IPS-20b (cell line): ENCODE data around the gene TPCN1.

Experiments
- H3K27ac ChIP-seq: one replicate; pipeline ENCODE4 v1.5.1; 2013; ENCODE audit warnings: low read length
- H3K27me3 ChIP-seq: 2 replicates; pipeline ENCODE4 v1.6.1; 2013; ENCODE audit warnings: mild to moderate bottlenecking, low read length, inconsistent platforms; ENCODE audit not compliant: insufficient read depth
- H3K36me3 ChIP-seq: 2 replicates; pipeline ENCODE4 v1.6.1; 2013; ENCODE audit warnings: low read depth, mild to moderate bottlenecking, inconsistent platforms, low read length, moderate library complexity; ENCODE audit not compliant: insufficient read depth
- H3K4me1 ChIP-seq: 2 replicates; pipeline ENCODE4 v1.6.1; 2013; ENCODE audit warnings: mild to moderate bottlenecking, control low read depth, inconsistent platforms, low read length, moderate library complexity; ENCODE audit not compliant: insufficient read depth
- H3K4me3 ChIP-seq: 2 replicates; pipeline ENCODE4 v1.5.1; 2013; ENCODE audit warnings: mild to moderate bottlenecking, low read length, inconsistent platforms
- H3K9ac ChIP-seq: 2 replicates; pipeline ENCODE4 v1.6.1; 2013; ENCODE audit warnings: low read depth, mild to moderate bottlenecking, inconsistent platforms, low read length, moderate library complexity
- H3K9me3 ChIP-seq: 2 replicates; pipeline ENCODE4 v1.6.1; 2013; ENCODE audit warnings: mild to moderate bottlenecking, low read depth, low read length, inconsistent platforms; ENCODE audit not compliant: insufficient read depth

TPCN1 gene

DNA sequence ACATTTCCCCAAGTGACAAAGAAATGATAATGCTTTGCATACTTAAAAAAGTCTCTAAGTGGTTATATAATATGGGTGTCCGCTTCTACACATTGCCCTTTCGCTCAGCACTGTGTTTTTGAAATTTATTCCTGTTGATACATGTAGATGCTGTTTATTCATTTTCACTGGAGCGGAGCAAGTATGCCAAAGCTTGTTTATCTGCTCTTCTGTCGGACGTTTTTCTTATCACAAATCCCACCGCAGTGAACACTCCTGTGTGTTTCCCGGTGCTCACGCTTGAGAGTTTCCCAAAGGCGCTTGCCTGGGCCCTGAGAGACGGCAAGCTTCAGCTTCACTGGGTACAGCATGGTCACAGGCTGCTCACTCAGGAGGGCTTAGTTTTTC lies 50.2 kb downstream of the TPCN1 start:
- Histone ChIP-seq H3K27me3 (no peaks in the 10 kb centered on the region), H3K4me1 (no peaks in the 10 kb centered on the region; the same call in 1 of the 2 replicates), H3K9me3 (no peaks in the 10 kb centered on the region), H3K36me3 (no peaks in the 10 kb centered on the region), H3K9ac (no peak overlapping the region), H3K27ac (no peak overlapping the region), H3K4me3 (no peak overlapping the region)

DNA sequence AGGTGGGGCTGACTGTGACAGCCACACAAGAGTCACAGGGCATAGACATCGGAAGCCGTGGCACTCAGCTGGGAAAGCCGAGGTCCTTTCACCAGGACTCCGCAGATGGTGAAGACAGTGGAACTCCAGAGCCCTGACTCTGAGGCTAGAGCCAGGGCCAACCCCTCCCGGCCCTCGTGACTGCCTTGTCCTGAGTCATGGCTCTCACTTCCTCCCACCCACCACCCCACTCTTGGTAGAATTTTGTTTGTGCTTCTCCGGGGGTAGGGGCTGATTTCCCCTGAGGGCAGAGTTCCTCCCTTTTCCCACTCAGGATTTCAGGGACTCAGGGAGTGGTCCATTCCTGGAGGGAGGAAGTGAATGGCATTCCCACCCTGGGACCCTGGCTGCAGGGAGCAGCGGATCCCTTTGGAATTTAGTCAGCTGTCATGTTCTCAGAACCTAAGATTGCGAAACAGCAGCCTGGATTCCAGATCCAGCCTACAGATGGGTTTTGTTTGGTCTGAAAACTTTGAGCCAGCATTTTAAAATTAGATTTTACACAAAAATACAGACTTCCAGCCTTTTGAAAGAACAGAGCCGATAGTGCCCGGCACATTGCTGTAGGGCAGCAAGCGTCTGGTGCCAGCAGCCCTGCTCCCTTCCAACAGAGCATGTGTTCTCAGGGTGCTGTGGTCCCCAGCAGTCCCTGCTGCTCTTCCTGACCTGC lies 50.7 kb downstream of the TPCN1 start:
- Histone ChIP-seq H3K9ac (no peak overlapping the region), H3K36me3 (no peaks in the 10 kb centered on the region), H3K9me3 (no peaks in the 10 kb centered on the region), H3K27ac (no peak overlapping the region), H3K4me3 (no peak overlapping the region), H3K4me1 (no peaks in the 10 kb centered on the region; the same call in 1 of the 2 replicates), H3K27me3 (no peaks in the 10 kb centered on the region)

DNA sequence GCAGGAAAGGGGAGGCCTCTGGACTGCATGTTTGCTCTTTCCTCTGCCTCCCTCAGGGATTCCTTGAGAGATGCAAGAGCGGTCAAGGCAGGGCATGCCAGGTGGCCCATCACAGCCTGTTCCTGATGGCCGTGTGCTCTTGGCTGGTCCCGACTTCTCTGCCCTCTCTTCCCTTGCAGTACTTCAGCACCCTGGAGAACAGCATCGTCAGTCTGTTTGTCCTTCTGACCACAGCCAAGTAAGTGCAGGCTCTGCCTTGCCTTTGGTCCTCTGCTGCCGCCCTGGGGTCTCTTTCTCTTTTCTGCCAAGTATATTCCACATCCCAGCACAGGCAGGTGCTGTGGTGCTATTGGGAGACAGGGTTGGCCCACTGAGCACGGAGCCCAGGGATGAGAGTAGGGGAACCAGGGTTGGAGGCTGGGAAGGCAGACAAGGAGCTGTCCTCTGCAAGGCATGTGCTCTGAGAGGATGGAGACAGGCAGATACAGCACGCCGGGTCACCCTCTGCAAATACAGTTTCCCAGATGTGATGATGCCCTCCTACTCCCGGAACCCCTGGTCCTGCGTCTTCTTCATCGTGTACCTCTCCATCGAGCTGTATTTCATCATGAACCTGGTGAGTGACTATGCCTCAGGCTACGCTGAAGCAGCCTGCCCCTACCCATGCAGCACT lies 51.9 kb downstream of the TPCN1 start:
- H3K9me3 ChIP-seq = no peaks in the 10 kb centered on the region
- no peak overlapping the region for H3K4me3 ChIP-seq
- H3K36me3 ChIP-seq = 0 out of 2 replicates have a peak, but pooled peaks cover 5% of the 10 kb centered on the region
- H3K9ac ChIP-seq = no peak overlapping the region
- H3K4me1 ChIP-seq = no peaks in the 10 kb centered on the region; the same call in 1 of the 2 replicates
- no peaks in the 10 kb centered on the region for H3K27me3 ChIP-seq
- H3K27ac ChIP-seq = no peak overlapping the region

DNA sequence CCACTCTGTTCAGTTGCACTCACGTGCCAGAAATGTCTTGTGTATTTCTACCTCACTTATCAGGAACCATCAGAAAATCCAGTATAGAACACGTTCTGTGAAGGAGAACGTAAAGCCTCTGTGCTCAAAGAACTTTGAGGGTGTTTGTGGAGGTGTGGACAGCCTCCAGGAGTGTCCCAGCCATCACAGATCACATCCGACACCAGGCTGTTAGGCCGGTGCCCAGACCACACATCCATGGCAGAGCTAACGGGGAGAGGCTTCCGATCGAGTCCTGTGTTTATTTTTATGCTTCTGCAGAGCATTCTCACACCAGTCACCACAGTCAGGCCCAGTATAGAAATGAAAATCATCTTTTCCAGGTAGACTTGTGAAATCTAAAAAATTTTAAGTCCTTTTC lies 53.6 kb downstream of the TPCN1 start:
- Histone ChIP-seq H3K9me3 (no peaks in the 10 kb centered on the region), H3K27me3 (no peaks in the 10 kb centered on the region), H3K36me3 (0 out of 2 replicates have a peak, but pooled peaks cover 5% of the 10 kb centered on the region), H3K4me3 (no peak overlapping the region), H3K4me1 (no peaks in the 10 kb centered on the region; the same call in 1 of the 2 replicates), H3K9ac (no peak overlapping the region), H3K27ac (no peak overlapping the region)

DNA sequence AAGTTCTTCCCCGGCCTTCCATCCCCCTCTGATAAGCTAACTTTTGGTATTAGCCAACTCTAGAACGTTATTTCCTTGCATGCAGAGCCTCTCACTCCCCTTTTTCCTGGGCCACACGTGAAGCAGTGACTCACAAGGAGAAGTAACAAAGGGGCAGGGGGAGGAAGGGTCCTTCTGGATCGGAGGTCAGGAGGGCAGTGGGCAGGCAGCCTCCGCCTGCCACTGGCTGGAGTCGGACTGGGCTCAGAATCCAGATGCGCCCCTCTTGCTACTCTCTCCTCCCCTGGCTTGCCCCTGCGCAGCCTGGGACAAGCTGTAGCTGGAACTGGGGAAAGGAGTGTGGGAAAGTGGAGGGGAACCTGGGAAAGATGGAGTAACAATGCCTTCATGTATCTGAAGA lies 55.0 kb downstream of the TPCN1 start:
- Histone ChIP-seq H3K4me3 (no peak overlapping the region), H3K27me3 (no peaks in the 10 kb centered on the region), H3K4me1 (no peaks in the 10 kb centered on the region; the same call in 1 of the 2 replicates), H3K9me3 (no peaks in the 10 kb centered on the region), H3K27ac (no peak overlapping the region), H3K36me3 (peaks cover 11% of the 10 kb centered on the region; the same call in 1 of the 2 replicates), H3K9ac (no peak overlapping the region)

DNA sequence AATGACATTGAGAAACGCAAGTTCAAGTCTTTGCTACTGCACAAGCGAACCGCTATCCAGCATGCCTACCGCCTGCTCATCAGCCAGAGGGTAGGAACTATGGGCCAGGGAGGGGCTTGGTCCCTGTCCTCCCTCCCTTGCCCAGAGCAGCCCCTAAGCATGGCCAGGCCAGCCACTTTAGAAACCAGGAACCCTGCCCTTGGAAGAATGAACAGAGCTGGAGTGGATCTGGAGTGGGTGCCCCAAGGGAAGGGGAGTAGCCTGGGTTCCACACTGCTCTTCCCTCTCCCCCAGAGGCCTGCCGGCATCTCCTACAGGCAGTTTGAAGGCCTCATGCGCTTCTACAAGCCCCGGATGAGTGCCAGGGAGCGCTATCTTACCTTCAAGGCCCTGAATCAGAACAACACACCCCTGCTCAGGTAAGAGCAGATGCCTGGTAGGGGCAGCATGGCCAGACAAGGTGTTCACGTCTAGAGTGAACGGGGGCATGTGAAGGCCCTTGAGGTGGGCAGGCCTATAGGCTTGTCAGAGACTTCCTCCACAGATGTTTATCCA lies 55.8 kb downstream of the TPCN1 start:
- H3K27me3 ChIP-seq = no peaks in the 10 kb centered on the region
- H3K36me3 ChIP-seq = peaks cover 11% of the 10 kb centered on the region; the same call in 1 of the 2 replicates
- H3K9ac ChIP-seq = no peak overlapping the region
- no peaks in the 10 kb centered on the region; the same call in 1 of the 2 replicates for H3K4me1 ChIP-seq
- no peak overlapping the region for H3K4me3 ChIP-seq
- no peaks in the 10 kb centered on the region for H3K9me3 ChIP-seq
- no peak overlapping the region for H3K27ac ChIP-seq

DNA sequence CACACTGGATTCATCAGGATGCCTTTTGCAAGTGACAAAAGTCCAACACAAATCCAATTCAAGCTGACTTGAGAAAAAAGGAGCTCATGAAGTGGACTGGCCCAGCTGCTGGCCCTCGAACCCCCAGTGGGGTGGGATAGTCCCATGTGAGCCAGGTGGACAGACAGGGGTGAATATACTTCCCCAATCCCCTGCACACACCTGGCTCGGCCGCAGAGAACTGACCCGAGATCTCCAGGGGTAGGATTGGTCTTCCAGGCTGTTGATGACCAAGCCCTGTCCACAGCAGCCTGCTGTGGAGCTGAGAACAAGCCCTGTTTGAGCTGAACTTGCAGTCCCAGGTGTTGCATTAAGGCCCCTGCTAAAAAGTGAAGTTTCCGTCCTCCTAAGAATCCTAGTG lies 56.2 kb downstream of the TPCN1 start:
- Histone ChIP-seq H3K9me3 (no peaks in the 10 kb centered on the region), H3K4me1 (no peaks in the 10 kb centered on the region; the same call in 1 of the 2 replicates), H3K4me3 (no peak overlapping the region), H3K9ac (no peak overlapping the region), H3K36me3 (peaks cover 11% of the 10 kb centered on the region; the same call in 1 of the 2 replicates), H3K27ac (no peak overlapping the region), H3K27me3 (no peaks in the 10 kb centered on the region)

DNA sequence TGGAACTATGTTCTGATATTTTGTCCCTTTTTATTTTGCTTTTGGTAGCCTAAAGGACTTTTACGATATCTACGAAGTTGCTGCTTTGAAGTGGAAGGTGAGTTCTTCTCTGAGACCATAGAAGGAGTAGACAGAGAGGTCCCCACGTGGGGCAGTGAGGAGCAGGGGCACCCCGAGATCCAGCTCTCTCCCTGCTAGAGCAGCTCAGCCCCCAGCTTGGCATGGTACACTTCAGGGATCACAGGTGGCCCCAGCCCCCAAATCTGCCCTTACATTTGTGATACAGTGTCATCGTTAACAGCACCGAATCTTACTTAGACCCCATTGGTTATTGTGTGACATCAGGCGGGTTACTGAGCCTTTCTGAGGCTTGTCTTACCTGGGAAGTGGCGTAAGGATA lies 56.9 kb downstream of the TPCN1 start:
- Histone ChIP-seq H3K4me3 (no peak overlapping the region), H3K36me3 (peaks cover 11% of the 10 kb centered on the region; the same call in 1 of the 2 replicates), H3K27ac (no peak overlapping the region)

DNA sequence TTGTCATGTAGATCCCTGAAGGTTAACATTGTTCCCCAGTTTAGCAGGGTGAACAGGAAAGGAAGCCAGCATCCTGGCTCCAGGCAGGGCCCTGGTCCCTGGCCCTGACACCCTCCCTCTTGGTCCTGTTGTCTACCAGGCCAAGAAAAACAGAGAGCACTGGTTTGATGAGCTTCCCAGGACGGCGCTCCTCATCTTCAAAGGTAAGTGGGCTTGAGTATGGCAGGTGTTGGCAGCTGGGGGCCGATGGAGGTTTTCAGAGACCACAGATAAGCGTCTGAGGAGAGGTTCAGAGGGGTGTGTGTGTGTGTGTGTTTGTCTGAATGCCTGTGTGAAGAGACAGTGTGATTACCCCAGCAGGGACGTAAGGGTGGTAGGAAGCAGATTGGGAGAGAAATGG lies 57.4 kb downstream of the TPCN1 start:
- H3K36me3 ChIP-seq = peaks cover 11% of the 10 kb centered on the region; the same call in 1 of the 2 replicates
- no peaks in the 10 kb centered on the region; the same call in 1 of the 2 replicates for H3K4me1 ChIP-seq
- H3K9ac ChIP-seq = no peak overlapping the region
- H3K4me3 ChIP-seq = no peak overlapping the region
- H3K27me3 ChIP-seq = no peaks in the 10 kb centered on the region
- no peak overlapping the region for H3K27ac ChIP-seq
- H3K9me3 ChIP-seq = no peaks in the 10 kb centered on the region

More for the DNA sequence above, 56.9 kb downstream of the TPCN1 start:
- H3K27me3 ChIP-seq = no peaks in the 10 kb centered on the region
- no peak overlapping the region for H3K9ac ChIP-seq
- H3K9me3 ChIP-seq = no peaks in the 10 kb centered on the region
- no peaks in the 10 kb centered on the region; the same call in 1 of the 2 replicates for H3K4me1 ChIP-seq

DNA sequence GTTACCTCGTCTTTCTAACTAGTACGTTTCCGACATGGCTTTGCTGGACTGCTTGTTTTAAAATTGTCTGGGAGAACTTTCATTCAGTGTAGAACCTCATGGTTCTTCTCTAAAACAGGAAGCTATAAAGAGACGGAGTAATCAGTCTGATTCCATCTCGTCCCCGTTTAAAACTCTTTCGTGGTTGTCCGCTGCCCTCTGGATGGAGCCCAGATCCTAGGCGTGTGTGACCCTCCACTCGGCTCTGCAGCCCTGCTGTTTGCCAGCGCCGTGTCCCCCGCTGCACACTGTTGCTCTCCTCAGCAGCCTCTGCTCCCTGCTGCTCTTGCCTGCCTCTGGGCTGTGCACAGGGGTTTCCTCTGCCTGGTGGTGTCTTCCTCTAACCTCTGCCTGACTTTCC lies 63.5 kb downstream of the TPCN1 start:
- Histone ChIP-seq H3K27ac (no peak overlapping the region), H3K4me1 (no peaks in the 10 kb centered on the region), H3K36me3 (peaks cover 12% of the 10 kb centered on the region), H3K9me3 (no peaks in the 10 kb centered on the region), H3K27me3 (no peaks in the 10 kb centered on the region), H3K4me3 (no peak overlapping the region), H3K9ac (no peak overlapping the region; the same call in 1 of the 2 replicates)

DNA sequence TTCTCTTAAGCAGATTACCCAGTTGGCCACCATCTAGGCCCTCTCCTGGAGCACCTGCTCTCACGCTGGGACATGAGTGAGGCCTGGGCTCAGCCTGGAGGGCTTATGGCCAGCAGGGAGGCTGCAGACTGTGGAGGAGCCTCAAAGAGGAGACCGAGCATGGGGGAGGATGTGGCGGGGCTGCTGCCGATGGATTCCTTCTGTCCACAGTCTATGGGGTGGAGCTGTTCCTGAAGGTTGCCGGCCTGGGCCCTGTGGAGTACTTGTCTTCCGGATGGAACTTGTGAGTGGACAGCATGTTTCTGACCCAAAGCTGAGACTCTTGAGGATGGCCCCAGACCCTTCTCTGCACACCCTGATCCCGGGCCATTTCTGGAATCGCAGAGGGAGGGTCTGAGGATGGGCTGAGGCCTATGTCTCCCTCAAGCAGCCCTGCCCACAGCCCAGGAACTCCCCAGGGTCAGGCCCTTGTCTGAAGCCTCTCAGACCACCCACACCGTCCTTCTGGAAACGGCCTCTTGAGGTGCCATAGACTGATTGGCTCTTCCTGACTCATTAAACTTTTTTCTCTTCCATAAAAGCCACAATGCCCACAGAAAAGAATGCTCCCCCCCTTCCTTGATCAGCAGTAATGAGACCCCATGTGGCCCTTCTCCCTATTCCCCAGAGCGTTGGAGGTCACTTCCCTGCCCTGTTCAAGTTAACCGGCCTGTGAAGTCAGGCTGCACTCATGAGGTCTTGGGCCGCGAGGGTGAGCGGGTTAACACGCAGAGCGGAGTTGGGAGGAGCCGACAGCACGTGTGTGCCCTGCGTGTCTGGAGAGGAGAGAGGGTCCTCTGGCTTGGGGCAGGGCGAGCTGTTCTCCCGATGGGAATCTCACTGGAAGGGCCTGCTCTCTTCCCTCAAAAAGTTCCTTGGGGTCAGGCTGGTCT lies 64.7 kb downstream of the TPCN1 start:
- H3K4me3 ChIP-seq = no peak overlapping the region
- H3K27ac ChIP-seq = no peak overlapping the region
- no peak overlapping the region for H3K9ac ChIP-seq
- H3K36me3 ChIP-seq = peaks cover 11% of the 10 kb centered on the region
- H3K4me1 ChIP-seq = no peaks in the 10 kb centered on the region
- H3K27me3 ChIP-seq = no peaks in the 10 kb centered on the region
- no peaks in the 10 kb centered on the region for H3K9me3 ChIP-seq
